HG03378 (cell line): ENCODE measurements around the gene PEAK1.

Experiments
- ATAC-seq: cut with Tn5 transposase; IDR thresholded peaks from one replicate; pipeline ENCODE4 v1.9.1; 2021; ENCODE audit warnings: mild to moderate bottlenecking, moderate library complexity; ENCODE audit not compliant: unreplicated experiment

The PEAK1 gene

DNA sequence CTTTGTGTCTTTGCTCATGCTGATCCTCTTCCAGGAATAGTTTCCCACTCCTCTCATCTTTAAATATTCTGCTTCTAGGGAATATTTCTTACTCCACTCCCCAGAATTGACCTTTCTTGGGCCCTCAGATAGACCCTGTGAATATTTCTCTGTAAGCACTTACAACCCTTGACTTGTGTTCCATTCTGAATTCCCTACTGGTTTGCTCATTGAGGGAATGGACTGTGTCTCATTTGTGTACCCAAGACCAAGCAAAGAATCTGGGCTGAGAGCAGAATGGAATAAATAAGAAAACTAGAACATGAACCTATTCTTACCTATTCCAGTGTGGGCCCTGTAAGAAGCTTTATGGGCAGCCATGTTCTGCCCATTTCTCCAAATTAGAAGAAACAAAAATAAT is 276.3 kb downstream of the PEAK1 start:
- no peak for ATAC-seq

DNA sequence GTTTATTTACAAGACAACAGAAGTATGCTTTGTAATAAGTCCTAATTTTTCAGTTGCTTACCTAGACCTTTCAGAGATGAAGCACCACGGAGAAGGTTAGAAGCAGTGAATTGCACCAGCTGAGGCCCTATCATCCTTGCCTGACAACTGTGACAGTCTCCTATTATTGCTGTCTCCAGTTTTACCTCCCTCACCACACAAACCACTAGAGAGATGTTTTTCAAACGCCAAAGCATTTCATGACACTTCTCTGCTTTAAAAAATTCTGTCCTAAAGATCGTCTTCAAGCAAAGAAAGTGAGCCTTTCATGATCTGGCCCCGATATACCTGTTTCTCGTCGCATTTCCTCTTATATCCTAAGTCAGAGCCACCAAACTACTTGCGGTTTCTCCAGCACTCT is 276.7 kb downstream of the PEAK1 start:
- no peak for ATAC-seq

DNA sequence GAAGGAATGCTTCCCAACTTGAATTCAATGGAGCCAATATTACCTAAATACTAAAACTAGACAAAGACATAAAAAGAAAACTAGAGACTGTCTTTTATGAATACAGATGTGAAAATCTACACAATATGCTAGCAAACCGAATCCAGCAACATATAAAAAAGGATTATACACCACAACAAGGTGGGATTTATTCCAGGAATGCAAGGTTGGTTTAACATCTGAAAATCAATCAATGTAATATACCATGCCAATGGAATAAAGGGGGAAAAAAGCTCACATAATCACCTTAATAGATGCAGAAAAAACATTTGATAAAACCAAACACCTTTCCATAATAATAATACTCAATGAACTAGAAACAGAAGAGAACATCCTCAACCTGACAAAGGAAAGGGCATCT is 279.7 kb downstream of the PEAK1 start:
- ATAC-seq: no peak

DNA sequence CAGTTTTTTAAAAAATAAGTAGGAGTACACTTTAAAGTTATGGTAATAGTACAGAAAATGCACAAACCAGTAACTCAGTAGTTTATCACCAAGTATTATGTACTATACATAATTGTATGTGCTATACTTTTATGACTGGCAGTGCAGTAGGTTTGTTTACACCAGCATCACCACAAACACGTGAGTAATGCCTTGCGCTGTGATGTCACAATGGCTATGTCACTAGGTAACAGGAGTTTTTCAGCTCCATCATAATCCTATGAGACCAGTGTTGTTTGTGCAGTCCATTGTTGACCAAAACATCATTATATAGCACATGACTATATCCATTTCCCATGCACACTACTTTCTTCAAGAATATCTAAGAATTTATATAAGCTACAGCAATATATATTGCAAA is 280.6 kb downstream of the PEAK1 start:
- no peak for ATAC-seq

DNA sequence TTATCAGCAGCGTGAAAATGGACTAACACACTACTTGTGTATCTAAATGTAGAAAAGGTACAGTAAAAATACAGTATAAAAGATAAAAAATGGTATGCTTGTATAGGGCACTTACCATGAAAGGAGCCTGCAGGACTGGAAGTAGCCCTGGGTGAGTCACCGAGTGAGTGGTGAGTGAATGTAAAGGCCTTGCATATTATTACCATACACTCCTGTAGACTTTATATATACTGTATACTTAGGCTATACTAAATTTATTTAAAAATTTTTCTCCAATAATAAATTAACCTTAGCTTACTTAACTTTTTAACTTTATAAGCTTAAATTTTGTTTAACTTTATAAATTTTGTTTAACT is 281.8 kb downstream of the PEAK1 start:
- ATAC-seq: no peak

DNA sequence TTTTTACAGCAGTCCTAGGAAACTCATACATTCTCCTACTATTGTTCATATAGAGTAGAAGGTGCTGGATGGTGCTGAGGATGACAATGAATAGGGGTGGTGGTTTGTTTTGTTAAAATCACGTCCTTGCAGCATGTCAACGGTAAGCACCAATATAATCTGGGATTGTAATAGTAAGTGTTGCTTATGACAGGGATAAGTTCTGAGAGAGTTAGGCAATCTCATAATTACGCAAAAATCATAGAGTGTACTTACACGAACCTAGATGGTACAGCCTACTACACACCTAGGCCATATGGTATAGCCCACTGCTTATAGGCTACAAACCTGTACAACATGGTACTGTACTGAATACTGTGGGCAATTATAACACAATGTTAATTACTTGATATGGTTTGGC is 284.7 kb downstream of the PEAK1 start:
- ATAC-seq: no peak

DNA sequence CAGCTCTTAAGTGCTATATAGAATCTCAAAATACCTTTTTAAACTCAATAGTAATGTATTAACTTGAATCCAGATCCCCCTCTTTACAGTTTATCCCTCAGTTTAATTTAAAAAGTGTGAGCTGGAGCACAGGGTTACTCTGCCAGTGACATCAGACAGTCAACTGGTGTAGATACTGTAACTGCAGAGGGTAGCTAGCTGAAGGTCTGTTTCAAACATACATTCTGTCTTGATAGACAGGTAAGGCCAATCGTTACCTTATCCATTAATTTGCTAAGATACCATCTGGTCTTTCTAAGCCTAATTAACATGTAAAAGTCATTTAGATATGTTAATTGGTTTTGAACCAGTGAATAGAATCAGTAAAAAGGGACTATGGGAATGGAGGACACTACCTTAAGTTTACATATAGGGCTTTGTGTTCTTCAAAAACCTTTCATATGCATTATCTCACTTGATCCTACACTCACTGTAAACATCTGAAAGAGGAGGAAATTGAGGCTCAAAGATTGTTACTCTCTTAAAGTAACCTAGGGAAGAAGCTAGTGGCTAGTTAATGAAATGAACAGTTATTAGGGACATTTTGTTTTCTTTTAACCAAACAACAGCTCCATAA is 289.5 kb downstream of the PEAK1 start:
- no peak for ATAC-seq

DNA sequence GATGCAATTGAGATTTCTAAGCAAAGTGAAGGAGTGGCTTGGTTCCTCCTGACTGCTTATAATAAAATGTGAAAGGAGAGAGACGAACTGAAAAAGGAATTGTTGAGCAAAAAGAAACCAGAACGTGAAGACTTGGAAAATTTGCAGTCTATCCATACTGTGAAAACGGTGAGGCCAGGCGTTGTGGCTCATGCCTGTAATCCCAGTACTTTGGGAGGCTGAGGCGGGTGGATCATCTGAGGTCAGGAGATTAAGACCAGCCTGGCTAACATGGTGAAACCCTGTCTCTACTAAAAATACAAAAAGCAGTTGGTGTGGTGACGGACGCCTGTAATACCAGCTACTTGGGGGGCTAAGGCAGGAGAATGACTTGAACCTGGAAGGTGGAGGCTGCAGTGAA is 292.3 kb downstream of the PEAK1 start:
- ATAC-seq: no peak

DNA sequence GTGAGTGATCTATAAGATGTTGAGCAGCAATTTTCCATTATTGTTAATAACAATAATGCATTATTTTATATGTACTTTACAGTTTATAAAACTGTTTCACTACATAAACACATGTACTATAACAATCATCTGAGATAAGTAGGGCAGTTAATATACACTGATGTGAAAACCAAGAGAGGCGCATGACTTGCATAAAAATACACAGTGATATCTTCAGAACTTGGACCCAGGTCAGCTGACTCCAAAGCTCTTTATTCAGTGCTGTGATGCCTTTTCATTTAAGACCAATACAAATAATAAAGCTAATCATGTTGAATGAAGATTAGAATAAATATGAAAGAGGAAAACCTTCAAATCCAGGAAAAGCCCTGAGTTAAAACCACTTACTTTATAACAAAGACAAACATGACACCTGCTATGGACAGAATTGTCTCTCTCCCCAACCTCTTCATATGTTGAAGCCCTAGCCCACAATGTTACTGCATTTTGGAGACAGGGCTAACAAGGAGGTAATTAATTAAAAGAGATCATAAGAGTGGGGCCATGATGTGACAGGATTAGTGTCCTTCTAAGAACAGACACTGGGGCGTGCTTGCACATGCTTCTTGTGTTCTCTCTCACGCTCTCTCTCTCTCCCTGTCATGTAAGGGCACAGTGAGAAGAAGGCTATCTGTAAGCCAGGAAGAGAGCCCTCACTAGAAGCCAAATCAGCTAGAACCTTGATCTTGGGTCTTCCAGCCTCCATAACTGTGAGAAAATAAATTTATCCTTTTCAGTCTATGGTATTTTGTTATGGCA is 293.2 kb downstream of the PEAK1 start:
- no peak for ATAC-seq

DNA sequence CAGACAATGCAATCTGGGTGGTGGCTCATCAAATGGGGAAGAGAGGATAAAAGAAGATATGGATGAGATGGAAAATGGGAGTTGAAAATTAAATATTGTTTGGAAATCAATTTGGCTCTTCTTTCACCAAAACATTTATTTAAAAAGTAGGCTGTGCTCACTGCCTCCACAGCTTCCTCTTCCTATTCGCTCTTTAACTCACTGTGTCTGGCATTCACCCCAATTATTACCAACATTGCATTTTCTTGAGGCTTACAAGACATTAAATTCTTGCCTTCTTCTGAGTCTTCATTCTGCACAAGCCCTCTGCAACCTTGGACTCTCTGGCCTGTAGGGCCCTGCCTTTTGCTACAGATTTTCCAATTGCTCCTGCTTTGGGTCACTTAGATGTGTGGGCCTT is 296.1 kb downstream of the PEAK1 start:
- ATAC-seq: no peak

DNA sequence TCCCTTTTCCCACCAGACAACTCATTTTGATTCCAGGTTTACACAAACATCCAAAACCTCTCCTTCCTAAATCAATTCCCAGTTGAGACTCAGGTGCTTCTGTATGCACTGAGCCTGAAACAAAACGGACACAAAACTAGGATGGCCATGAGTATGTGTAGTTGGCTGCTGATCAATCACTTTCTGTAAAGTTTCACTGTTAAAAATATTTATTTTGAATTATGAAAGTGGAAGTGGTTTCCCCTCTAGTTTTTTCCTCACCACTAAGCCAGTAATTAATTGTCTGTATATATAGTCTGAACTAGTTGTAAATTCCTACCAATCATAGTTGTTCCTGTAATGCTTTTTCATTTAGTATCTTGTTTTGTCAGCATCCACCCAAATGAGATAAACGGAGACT is 297.3 kb downstream of the PEAK1 start:
- no peak for ATAC-seq

DNA sequence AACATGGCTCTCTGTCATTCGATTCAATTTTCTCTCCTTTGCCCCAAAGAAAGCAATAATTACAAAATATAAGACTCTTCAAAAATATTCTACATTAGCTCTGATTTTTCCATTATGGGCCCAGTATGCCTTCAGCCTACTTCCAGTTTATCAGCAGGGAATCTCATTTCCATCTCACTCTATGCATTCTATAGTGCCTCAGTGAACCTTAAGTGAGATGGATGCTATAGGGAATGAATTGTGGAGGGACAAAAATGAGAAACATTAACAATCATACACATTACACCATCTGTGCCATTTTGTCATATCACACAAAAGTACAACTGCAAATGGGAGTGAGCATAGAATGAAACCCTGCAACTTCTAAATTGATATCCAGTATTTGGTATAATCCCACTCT is 298.3 kb downstream of the PEAK1 start:
- ATAC-seq: no peak

DNA sequence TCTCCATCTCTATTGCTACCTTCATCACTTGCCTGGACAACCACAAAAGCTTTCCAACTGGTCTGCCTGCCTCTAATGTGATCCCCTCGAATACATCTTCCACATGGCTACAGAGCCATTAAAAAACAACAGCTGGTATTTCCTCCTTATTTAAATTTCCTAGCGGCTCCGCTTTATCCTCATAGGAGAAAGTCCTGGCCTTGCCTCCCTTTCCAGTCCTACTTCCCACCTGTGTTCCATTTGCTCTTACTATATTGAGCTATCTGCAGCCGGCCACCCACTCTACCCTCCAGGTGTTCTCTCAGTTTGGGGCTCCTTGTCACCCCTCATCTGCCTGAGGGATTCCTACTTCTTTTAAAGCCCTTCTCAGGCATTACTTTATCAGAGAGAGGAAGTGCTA is 299.3 kb downstream of the PEAK1 start:
- ATAC-seq: no peak

DNA sequence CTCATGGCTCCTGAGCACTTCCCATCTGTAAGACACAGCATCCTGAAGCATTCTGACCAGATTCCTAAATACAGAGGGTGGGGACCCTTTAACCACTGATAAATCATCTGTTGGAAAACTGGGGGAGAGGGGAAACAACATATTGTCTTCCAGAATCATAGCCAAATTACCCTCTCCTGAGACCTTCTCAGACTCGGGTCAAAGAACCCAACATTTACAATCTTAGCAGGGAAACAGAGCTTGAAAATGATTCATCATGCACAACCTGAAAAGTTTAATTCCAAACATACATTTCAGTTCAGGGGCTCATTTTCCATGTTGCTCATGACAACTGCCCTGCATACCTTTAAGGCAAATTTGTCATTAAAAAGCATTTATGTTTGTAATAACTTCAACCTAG is 300.5 kb downstream of the PEAK1 start:
- ATAC-seq: no peak

DNA sequence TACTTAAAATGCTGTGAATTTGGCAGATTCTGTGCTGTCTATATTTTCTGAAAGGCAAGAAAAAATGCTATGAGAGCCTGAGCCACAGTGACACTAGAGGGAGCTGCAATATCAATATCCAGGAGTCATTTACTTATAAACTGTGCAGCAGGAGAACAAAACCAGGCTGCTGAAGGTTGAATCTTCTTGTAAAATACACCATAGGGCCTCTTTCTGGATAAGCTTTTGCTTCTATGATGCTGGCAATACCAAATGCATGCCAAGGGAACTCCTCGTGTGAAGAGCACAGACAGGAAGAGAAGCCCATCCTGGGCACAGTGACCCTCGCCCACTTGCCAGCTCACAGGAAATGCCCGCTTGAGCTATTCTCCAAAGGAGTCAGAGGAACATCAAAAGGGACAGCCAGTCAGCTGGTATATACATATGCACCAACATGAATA is 301.0 kb downstream of the PEAK1 start:
- no peak for ATAC-seq

DNA sequence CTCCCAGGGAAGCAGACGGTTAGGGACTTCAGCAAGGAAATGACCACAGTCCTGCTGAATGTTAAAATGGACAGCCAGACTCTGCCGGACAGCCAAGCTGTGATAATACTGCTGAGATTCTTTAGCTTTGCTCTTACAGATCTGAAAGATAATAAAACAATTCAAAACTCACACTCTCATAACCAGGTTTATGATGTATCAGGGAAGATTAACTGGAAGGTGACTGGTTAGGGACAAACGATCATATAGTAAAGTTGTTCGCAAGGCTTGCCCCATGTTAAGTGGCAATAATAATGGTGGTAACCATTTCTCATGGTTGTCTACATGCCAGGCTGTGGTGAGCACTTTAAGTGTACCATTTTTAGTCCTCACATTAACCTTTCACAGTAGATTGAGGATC is 304.7 kb downstream of the PEAK1 start:
- no peak for ATAC-seq

DNA sequence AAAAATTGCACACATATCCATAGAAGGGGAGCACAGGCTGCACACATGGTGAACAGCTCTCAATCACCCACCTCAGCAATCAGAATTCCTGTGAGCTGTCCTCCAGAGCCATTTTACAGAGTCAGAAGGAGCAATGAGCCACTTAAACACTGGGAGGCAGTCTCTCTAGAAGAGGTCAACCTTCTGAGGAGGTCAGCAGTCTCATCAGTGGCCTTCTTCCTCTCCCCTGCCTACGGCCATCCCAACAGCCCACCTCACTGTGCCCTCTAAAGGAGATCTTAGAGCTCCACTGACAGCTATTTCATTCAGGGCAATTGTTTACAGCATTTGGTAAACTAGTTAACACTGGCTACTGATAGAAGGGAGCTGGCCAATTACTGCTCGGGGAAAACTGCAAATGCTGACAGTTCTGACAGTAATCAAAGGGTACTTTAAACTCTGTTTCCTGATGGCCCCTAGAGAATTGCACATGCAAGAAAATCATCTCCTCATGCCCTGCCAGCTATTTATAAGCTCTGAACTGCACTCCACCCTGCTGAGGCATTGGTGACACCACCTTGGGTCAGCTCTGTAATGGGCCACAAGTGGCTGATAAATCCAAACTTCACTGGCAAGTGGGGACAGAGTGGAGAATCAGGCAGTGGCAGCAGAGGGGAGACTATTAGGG is 306.9 kb downstream of the PEAK1 start:
- no peak for ATAC-seq

DNA sequence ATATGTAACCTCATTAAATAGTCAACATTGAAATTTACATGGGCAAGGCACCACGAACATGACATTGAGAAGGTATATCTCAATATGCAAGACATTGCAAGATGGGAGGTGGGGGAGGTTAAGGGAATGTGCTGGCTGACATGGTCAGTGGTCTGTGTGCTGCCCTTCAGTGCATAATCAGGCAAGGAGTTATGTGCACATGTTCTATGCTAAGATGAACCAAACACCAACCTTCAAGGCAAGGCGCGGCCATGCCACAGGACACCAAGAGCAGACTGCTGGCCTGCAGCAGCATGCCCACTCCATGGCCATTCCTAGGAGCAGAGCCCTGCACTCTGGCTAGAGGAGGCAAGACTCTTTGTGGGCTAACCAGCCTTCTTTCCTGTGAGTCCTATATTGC is 308.1 kb downstream of the PEAK1 start:
- ATAC-seq: no peak

DNA sequence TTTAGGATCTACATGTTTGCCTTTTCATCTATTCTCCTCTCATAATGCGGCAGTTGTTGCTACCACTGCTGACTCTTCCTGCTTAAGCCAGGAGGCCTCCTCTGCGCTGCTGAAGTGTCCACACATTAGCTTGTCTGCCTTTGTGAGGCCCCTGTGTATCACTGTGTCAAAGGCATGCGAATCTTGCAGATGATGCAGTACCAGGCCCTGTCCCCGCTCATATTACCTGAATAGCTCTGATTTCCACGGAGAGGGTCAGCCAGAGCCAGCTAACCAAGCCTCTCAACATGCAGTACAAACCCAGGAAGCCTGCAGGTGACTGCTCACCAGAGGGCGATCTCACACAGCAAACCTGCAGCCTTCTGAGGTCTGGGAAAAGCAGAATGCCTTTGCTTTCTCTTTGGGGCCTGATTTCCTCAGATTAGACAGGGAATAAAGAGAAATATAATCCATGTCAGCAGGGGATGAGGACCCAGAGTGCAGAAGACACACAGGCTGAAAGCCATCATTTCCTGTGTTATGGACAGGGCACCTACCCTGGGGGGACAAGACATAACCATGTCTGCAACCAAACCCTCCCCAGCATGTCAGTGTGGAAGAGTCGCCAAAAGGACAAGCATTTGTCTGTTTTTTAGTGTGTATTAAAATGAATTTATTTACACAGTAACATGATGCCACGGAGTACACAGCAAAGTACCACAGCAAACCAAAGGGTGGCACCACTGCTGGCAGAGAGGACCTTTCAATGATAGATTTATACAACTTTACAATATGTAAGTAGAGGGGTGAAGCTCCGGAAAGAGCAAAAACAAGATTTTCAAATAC is 312.2 kb downstream of the PEAK1 start:
- no peak for ATAC-seq

DNA sequence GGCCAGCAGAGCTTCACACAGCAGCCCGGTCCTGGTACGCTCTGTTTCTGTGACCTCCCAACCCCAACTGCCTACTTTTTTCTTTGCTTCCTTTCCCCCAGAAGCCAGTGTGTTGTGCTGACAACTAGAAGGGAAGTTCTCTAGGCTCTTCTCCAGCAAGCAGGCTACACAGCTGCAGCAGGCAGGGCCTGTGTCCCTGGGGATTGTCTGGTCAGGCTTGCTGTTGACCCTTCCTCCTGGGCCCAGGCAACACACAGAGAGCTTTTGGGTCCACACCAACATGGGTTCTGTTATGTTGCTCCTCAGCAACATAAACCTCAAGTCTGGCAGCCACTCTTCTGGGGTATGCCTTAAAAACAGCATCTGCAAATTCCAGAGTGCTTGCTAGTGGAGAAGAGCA is 312.8 kb downstream of the PEAK1 start:
- no peak for ATAC-seq

DNA sequence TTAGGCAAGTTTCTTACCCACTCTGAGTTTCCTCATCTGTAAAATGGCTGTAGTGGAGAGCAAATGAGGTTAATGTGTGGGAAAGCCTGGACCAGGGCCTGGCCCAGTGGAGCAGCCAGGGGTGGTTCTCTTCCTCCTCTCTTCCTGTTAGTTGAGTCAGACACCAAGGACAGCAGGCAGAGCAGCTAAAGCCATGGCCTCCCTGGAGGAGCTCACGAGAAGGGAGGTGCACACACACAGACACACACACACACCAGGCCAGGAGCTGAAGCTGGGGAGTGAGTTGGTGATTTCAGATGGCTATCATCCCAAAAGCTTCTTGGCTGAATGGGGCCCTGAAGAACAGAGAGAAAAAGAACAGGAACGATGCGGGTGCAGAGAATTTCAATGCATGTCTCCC is 315.7 kb downstream of the PEAK1 start:
- no peak for ATAC-seq
